ENCODE data around the gene SUSD6. TPM values are rescaled to one million over a fixed set of nuclear protein-coding genes. Genes with fewer than 3 reads are reported as not detected.
A peak's percentile ranks its signal among the peaks of the same experiment; 100 is the strongest.

Gene SUSD6
- total RNA-seq, 4 donors from 2014 or later = 37.5 to 70.4 (median 44.5) TPM

DNA sequence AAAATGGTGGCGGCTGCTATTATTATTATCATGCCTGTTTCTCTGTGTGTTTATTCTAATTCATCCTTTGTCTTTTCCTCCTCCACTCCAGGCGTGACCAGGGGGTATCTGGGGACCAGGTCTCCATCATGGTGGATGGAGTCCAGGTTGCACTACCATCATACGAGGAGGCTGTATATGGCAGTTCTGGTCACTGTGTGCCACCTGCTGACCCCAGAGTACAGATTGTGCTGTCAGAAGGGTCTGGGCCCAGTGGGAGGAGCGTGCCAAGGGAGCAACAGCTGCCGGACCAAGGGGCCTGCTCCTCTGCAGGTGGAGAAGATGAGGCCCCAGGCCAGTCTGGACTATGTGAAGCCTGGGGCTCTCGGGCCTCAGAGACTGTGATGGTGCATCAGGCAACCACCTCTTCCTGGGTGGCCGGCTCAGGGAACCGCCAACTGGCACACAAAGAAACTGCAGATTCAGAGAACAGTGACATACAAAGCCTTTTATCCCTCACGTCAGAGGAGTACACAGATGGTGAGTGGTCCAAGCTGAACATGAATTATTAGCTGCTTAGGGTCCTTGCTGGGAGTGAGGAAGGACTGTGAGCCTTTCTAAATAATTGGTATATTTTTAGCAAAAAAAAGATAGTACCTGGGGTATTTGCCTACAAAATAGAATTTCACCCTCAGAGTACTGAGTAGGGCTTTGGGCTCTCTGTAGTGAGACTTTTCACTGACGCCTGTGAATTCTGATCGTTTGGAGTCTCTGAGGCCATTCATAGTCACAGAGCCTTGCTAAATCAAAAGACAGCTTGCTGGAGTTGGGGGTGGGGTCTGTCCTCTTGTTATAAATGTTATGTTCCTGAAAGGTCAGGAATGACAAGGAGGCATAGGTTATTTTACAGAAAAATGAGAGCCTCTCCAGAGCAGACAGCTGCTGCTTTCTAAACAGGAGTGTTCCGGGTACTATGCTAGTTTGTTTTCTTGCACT, 97.5 kb downstream of the SUSD6 start:
- Histone ChIP-seq H3K36me3 (peaks cover 20 to 35% of the 10 kb centered on the region in 2 donors), H3K9me3 (no peaks in the 10 kb centered on the region), H3K27me3 (no peaks in the 10 kb centered on the region), H3K4me1 (peaks cover 25 to 45% of the 10 kb centered on the region in 2 donors), H3K4me3 (replicated peaks in 1 of 3) (no peak overlapping the region), H3K27ac (no peak overlapping the region)
- WGBS, 2 donors = 90 to 91% methylated on average over 12 of the region's 12 CpGs
- intact Hi-C loops (cut with DNase I) = no loop called here
- TF ChIP-seq POLR2A (IDR thresholded peaks at IDR 0.05) (no peak), CTCF (IDR thresholded peaks at IDR 0.05) (no peak)
- DNase-seq = no peak

- Histone ChIP-seq H3K27me3 (no peaks in the 10 kb centered on the region), H3K9me3 (no peaks in the 10 kb centered on the region), H3K36me3 (peaks cover 20 to 26% of the 10 kb centered on the region in 2 donors), H3K4me1 (peaks cover 25 to 35% of the 10 kb centered on the region in 2 donors), H3K27ac (peak overlapping the region in 1 of 3 donors; percentile 73), H3K4me3 (replicated peaks in 1 of 3) (no peak overlapping the region)
- intact Hi-C loops (cut with DNase I) = loop anchor here (10.0 kb wide), 1 partner anchor 56 kb away; no protein-coding TSS in a partner anchor
- DNase-seq = no peak
- no peak for TF ChIP-seq POLR2A (IDR thresholded peaks at IDR 0.05)
- TF ChIP-seq CTCF (IDR thresholded peaks at IDR 0.05) = no peak
- WGBS, 2 donors = 84 to 90% methylated on average over 1 of the region's 1 CpG
Measured at GRCh38 chr14:69710378-69710777, 99.0 kb downstream of the SUSD6 start.

DNA sequence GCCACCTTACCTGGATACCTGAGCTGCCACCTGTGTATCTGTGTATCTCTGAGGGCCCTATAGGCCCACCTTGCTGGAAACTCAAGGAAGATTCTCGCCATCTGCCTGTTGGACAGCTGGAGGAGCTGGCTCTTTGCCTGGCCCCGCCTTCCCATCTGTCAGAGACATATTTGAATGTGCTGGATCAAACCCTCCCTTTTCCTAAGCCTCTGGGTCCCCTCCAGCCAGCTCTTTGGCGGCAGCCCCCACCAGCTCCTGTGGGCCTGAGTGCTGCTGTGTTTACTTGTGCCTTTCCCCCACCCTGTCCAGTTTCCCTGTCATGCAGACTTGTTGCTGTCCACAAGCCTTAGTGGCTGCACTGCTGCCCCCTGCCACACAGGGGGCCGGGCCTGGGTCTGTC, 99.7 kb downstream of the SUSD6 start:
- WGBS, 2 donors = 60 to 62% methylated on average over 4 of the region's 4 CpGs
- TF ChIP-seq POLR2A (IDR thresholded peaks at IDR 0.05) (no peak), CTCF (IDR thresholded peaks at IDR 0.05) (no peak)

GRCh38 chr14:69711477-69711876, 100.1 kb downstream of the SUSD6 start:
- H3K36me3 ChIP-seq = peaks cover 20 to 26% of the 10 kb centered on the region in 2 donors
- H3K27me3 ChIP-seq = no peaks in the 10 kb centered on the region
- no peak for DNase-seq
- intact Hi-C loops (cut with DNase I) = loop anchor here (10.0 kb wide), 1 partner anchor 57 kb away; no protein-coding TSS in a partner anchor
- no peak for TF ChIP-seq POLR2A (IDR thresholded peaks at IDR 0.05)
- TF ChIP-seq CTCF (IDR thresholded peaks at IDR 0.05) = no peak
- 33 to 72% methylated on average over 1 of the region's 1 CpG for WGBS, 2 donors
- peak overlapping the region in 2 of 3 donors; percentile 62 to 73 for H3K27ac ChIP-seq
- no peak overlapping the region for H3K4me3 ChIP-seq (replicated peaks in 1 of 3)
- H3K9me3 ChIP-seq = no peaks in the 10 kb centered on the region
- H3K4me1 ChIP-seq = peaks cover 34 to 39% of the 10 kb centered on the region in 2 donors

More for the DNA sequence above, 99.7 kb downstream of the SUSD6 start:
- Histone ChIP-seq H3K9me3 (no peaks in the 10 kb centered on the region), H3K4me3 (replicated peaks in 1 of 3) (no peak overlapping the region), H3K4me1 (peaks cover 29 to 34% of the 10 kb centered on the region in 2 donors), H3K27me3 (no peaks in the 10 kb centered on the region), H3K36me3 (peaks cover 20 to 26% of the 10 kb centered on the region in 2 donors), H3K27ac (peak overlapping the region in 2 of 3 donors; percentile 62 to 73)
- peak; percentile 30 to 34 for DNase-seq
- intact Hi-C loops (cut with DNase I) = loop anchor here (10.0 kb wide), 1 partner anchor 56 kb away; no protein-coding TSS in a partner anchor
